GM21423 (cell line): ENCODE data around the gene MAFG.
A peak's percentile ranks its signal among the peaks of the same experiment; 100 is the strongest.

Experiments used
- ATAC-seq: cut with Tn5 transposase; IDR thresholded peaks from one replicate; pipeline ENCODE4 v1.9.1; 2021; ENCODE audit warnings: mild to moderate bottlenecking, moderate library complexity; ENCODE audit not compliant: unreplicated experiment

Gene MAFG

GRCh38 chr17:81940538-81941483 lies 13.3 kb upstream of the MAFG start:
- ATAC-seq, result no peak

- no peak for ATAC-seq
Observed at GRCh38 chr17:81939881-81940385, 12.4 kb upstream of the MAFG start.

GRCh38 chr17:81939218-81939617 lies 11.7 kb upstream of the MAFG start:
- ATAC-seq, result no peak

- ATAC-seq, result no peak
Observed at GRCh38 chr17:81935709-81936084, 8.2 kb upstream of the MAFG start.

- no peak for ATAC-seq
Observed at GRCh38 chr17:81934850-81935708, 7.5 kb upstream of the MAFG start.

- no peak for ATAC-seq
Observed at GRCh38 chr17:81934098-81934757, 6.7 kb upstream of the MAFG start.

GRCh38 chr17:81933178-81933699 lies 5.7 kb upstream of the MAFG start:
- ATAC-seq, result no peak

GRCh38 chr17:81932333-81932983 lies 4.9 kb upstream of the MAFG start:
- ATAC-seq, result no peak

- no peak for ATAC-seq
Observed at GRCh38 chr17:81931557-81932332, 4.2 kb upstream of the MAFG start.

- ATAC-seq, result no peak
Observed at GRCh38 chr17:81931189-81931556, 3.6 kb upstream of the MAFG start.

GRCh38 chr17:81930142-81931125 lies 2.9 kb upstream of the MAFG start:
- ATAC-seq, result no peak

- ATAC-seq, result no peak
Observed at GRCh38 chr17:81929253-81930141, 2.0 kb upstream of the MAFG start.

- no peak for ATAC-seq
Observed at GRCh38 chr17:81928544-81929252, 1.2 kb upstream of the MAFG start.

- peak; percentile 18 for ATAC-seq
Observed at GRCh38 chr17:81927152-81927652, 333 bp downstream of the MAFG start.

- peak; percentile 17 for ATAC-seq
Observed at GRCh38 chr17:81926451-81927151, 934 bp downstream of the MAFG start.

GRCh38 chr17:81925860-81926450 lies 1.6 kb downstream of the MAFG start:
- ATAC-seq, result no peak
